ENCODE data around the gene PRKCE. TPM values are rescaled to one million over a fixed set of nuclear protein-coding genes. Genes with fewer than 3 reads are reported as not detected.

The PRKCE gene
- total and polyA plus RNA-seq, 2 of the 8 experiments (the other 6 are each of a cell fraction or from before 2014, with no cell fraction given) = 0.54 to 2.1 TPM

- TF ChIP-seq ATF2 (IDR thresholded peaks at IDR 0.05; ENCODE audit: low read length) = no peak
- no peak for TF ChIP-seq USF2 (IDR thresholded peaks at IDR 0.05; ENCODE audit: low read length)
Observed at GRCh38 chr2:45734952-45735351, 83.5 kb downstream of the PRKCE start (continued).
